K562 (cell line): ENCODE measurements around the gene TANGO6.

ENCODE experiments used
- ARID2 ChIP-seq: fragments of 450-650 bp; IDR thresholded peaks from 2 replicates; pipeline ENCODE4 v1.6.1; 2017; ENCODE audit warnings: antibody characterized with exemption, mild to moderate bottlenecking
- CREB1 ChIP-seq, 2 experiments: sonication (generic) in 1 of 2; formaldehyde crosslinking in 1 of 2; IDR thresholded peaks; 2 replicates each; pipeline versions ENCODE4 v1.6.1 to v1.8.0; 2012 to 2022; ENCODE audit warnings: inconsistent platforms in 1 of 2, mild to moderate bottlenecking in 1 of 2, missing genetic modification reagents in 1 of 2, moderate library complexity in 1 of 2
- FOXJ3 ChIP-seq: sonication (generic); formaldehyde crosslinking; IDR thresholded peaks from 2 replicates; pipeline ENCODE4 v1.4.0; 2020; ENCODE audit warnings: mild to moderate bottlenecking, missing genetic modification reagents
- MAX ChIP-seq: sonication (generic); formaldehyde crosslinking; IDR thresholded peaks from 2 replicates; pipeline ENCODE4 v1.9.0; 2022; ENCODE audit warnings: mild to moderate bottlenecking, missing genetic modification reagents
- NR3C1 ChIP-seq: sonication (generic); formaldehyde crosslinking; IDR thresholded peaks from 2 replicates; pipeline ENCODE4 v1.8.1; 2022; ENCODE audit warnings: missing genetic modification reagents
- SRSF9 ChIP-seq: fragments of 200-400 bp; formaldehyde crosslinking; IDR thresholded peaks from 2 replicates; pipeline ENCODE4 v1.6.1; 2017; ENCODE audit warnings: low read depth, low read length, borderline replicate concordance
- TF ChIP-seq, protein P1 (sequence below): sonication (generic); formaldehyde crosslinking; IDR thresholded peaks from 2 replicates; pipeline ENCODE4 v1.8.1; 2023; ENCODE audit warnings: mild to moderate bottlenecking, missing genetic modification reagents, moderate library complexity
- TF ChIP-seq, protein P2 (sequence below), 2 experiments: fragments of 200-800 bp in 1 of 2; sonication (Bioruptor generic) in 1 of 2; sonication (generic) in 1 of 2; formaldehyde crosslinking in 1 of 2; IDR thresholded peaks in 1 of 2; conservative IDR thresholded peaks in 1 of 2; 2 replicates each; pipeline versions ENCODE4 v1.5.0 to v1.6.1; 2016 to 2020; ENCODE audit warnings: missing compliant biosample characterization in 1 of 2, missing genetic modification characterization in 1 of 2, missing genetic modification reagents in 1 of 2

DNA sequence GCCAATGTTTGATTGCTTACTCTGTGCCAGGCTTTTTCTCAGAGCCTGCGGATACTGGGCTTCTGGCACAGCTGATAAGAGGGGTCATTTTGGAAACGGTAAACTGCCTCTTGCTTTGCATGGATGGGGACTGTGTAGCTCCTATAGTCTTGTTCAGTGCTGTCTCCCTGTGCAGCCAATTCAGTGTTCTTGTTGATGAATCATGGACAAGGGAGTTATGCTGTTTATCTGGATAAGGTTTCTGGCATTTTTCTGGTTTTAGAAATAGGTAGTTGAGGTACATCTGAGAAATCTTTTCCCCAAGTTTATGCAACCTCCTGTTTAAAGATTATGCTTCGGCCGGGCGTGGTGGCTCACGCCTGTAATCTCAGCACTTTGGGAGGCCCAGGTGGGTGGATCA, 16.7 kb upstream of the TANGO6 start:
- TF ChIP-seq MAX (no peak), NR3C1 (no peak), FOXJ3 (CRISPR knock-in tag) (no peak), SRSF9 (no peak), ARID2 (no peak), CREB1 (IDR thresholded peaks at IDR 0.05) (no peak), CREB1 (CRISPR knock-in tag; IDR thresholded peaks at IDR 0.05) (no peak)
- TF ChIP-seq, protein P1, sequence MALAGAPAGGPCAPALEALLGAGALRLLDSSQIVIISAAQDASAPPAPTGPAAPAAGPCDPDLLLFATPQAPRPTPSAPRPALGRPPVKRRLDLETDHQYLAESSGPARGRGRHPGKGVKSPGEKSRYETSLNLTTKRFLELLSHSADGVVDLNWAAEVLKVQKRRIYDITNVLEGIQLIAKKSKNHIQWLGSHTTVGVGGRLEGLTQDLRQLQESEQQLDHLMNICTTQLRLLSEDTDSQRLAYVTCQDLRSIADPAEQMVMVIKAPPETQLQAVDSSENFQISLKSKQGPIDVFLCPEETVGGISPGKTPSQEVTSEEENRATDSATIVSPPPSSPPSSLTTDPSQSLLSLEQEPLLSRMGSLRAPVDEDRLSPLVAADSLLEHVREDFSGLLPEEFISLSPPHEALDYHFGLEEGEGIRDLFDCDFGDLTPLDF (CRISPR knock-in tag), result no peak
- TF ChIP-seq, protein P2, sequence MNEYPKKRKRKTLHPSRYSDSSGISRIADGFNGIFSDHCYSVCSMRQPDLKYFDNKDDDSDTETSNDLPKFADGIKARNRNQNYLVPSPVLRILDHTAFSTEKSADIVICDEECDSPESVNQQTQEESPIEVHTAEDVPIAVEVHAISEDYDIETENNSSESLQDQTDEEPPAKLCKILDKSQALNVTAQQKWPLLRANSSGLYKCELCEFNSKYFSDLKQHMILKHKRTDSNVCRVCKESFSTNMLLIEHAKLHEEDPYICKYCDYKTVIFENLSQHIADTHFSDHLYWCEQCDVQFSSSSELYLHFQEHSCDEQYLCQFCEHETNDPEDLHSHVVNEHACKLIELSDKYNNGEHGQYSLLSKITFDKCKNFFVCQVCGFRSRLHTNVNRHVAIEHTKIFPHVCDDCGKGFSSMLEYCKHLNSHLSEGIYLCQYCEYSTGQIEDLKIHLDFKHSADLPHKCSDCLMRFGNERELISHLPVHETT (CRISPR knock-in tag; conservative IDR thresholded peaks at IDR 0.05 in 1 of 2, IDR thresholded peaks at IDR 0.05 in 1 of 2), result no peak
